ENCODE measurements around the gene CBLB. TPM values are rescaled to one million over a fixed set of nuclear protein-coding genes. Genes with fewer than 3 reads are reported as not detected.
A peak's percentile ranks its signal among the peaks of the same experiment; 100 is the strongest.

The CBLB gene
- total RNA-seq, 1 donor from 2014 or later, result 41.5 TPM

- DNase-seq (no peak), ATAC-seq (no peak)
- TF ChIP-seq CTCF (IDR thresholded peaks at IDR 0.05), result no peak
- Histone ChIP-seq H3K27ac (no peak overlapping the region), H3K9me3 (no peaks in the 10 kb centered on the region), H3K4me1 (no peaks in the 10 kb centered on the region), H3K27me3 (no peaks in the 10 kb centered on the region), H3K36me3 (no peaks in the 10 kb centered on the region), H3K4me3 (no peak overlapping the region)
- intact Hi-C loops (cut with DNase I), result no loop called here
Observed at GRCh38 chr3:105799286-105799685, 69.5 kb downstream of the CBLB start.

GRCh38 chr3:105798381-105798934 is 70.4 kb downstream of the CBLB start:
- no peak overlapping the region for H3K27ac ChIP-seq
- no peaks in the 10 kb centered on the region for H3K9me3 ChIP-seq
- no peaks in the 10 kb centered on the region for H3K36me3 ChIP-seq
- H3K4me3 ChIP-seq, result no peak overlapping the region
- H3K4me1 ChIP-seq, result no peaks in the 10 kb centered on the region
- intact Hi-C loops (cut with DNase I), result no loop called here
- TF ChIP-seq CTCF (IDR thresholded peaks at IDR 0.05), result no peak
- DNase-seq (no peak), ATAC-seq (no peak)
- H3K27me3 ChIP-seq, result no peaks in the 10 kb centered on the region

GRCh38 chr3:105793040-105793439 is 75.8 kb downstream of the CBLB start:
- DNase-seq (no peak), ATAC-seq (no peak)
- Histone ChIP-seq H3K27me3 (no peaks in the 10 kb centered on the region), H3K9me3 (no peaks in the 10 kb centered on the region), H3K4me3 (no peak overlapping the region), H3K36me3 (no peaks in the 10 kb centered on the region), H3K4me1 (peaks cover 11% of the 10 kb centered on the region), H3K27ac (no peak overlapping the region)
- intact Hi-C loops (cut with DNase I), result no loop called here
- no peak for TF ChIP-seq CTCF (IDR thresholded peaks at IDR 0.05)

- Histone ChIP-seq H3K4me1 (peaks cover 11% of the 10 kb centered on the region), H3K4me3 (no peak overlapping the region), H3K36me3 (no peaks in the 10 kb centered on the region), H3K9me3 (no peaks in the 10 kb centered on the region), H3K27me3 (no peaks in the 10 kb centered on the region), H3K27ac (no peak overlapping the region)
- peak; percentile 90 for ATAC-seq
- intact Hi-C loops (cut with DNase I), result no loop called here
- DNase-seq, result no peak
- TF ChIP-seq CTCF (IDR thresholded peaks at IDR 0.05), result no peak
Observed at GRCh38 chr3:105791919-105792786, 76.7 kb downstream of the CBLB start.

- intact Hi-C loops (cut with DNase I), result no loop called here
- no peak for ATAC-seq
- no peak for TF ChIP-seq CTCF (IDR thresholded peaks at IDR 0.05)
Observed at GRCh38 chr3:105791131-105791530, 77.7 kb downstream of the CBLB start.

More at GRCh38 chr3:105791131-105791530, 77.7 kb downstream of the CBLB start:
- no peak for DNase-seq
- Histone ChIP-seq H3K9me3 (no peaks in the 10 kb centered on the region), H3K4me1 (peaks cover 11% of the 10 kb centered on the region), H3K36me3 (no peaks in the 10 kb centered on the region), H3K27ac (no peak overlapping the region), H3K4me3 (no peak overlapping the region), H3K27me3 (no peaks in the 10 kb centered on the region)

Data from upper lobe of right lung (tissue), 1 donor.